HG03457 (cell line): ENCODE data around the gene SFTPD.
"Not testable (repeated sequence)": the region's sequence is repeated elsewhere in the genome, so short reads cannot be mapped to it uniquely, and the experiment has no call there.

Experiments
- ATAC-seq: cut with Tn5 transposase; IDR thresholded peaks from one replicate; pipeline ENCODE4 v1.9.1; 2021; ENCODE audit warnings: moderate number of reproducible peaks; ENCODE audit not compliant: unreplicated experiment

Gene SFTPD

DNA sequence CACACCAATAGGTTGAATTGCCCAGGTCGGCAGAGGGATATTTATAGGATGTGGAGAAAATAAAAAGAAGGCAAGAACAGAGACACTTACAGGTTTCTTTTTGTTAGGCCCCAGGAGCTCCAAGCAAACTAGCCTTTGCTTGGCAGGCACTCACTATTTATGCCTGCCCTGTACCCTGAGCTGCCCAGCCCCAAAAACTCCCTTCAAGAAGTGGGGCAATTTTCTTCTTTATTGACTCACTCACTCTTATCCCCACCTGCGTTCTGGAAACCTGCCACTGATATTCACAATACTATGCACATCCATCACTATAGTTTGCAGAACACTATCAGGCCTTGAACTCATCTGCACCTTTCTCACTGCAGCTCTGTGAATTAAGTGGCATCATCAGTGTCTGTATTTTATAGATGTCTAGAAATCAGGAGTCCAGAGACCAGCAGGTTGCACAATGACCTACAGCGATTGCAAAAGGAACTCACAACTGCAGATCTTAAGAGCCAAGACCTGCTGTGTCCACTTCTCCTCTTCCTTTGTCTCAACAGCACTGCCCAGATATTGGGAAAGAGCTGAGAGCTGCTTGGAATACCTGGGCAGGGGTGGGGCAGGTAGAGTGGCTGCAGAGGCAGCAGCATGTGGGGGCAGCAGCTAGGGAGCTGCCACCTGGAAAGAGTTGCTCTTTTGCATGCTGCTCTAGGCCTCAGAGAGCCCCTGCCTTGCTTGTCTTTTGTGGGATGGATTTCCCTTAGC, at the start of gene SFTPD:
Gene SFTPD (minus strand): TSS at position 130 of the 747 bp plus-strand sequence. CDS start 2,446 bp downstream, outside the sequence.
- ATAC-seq: no peak

DNA sequence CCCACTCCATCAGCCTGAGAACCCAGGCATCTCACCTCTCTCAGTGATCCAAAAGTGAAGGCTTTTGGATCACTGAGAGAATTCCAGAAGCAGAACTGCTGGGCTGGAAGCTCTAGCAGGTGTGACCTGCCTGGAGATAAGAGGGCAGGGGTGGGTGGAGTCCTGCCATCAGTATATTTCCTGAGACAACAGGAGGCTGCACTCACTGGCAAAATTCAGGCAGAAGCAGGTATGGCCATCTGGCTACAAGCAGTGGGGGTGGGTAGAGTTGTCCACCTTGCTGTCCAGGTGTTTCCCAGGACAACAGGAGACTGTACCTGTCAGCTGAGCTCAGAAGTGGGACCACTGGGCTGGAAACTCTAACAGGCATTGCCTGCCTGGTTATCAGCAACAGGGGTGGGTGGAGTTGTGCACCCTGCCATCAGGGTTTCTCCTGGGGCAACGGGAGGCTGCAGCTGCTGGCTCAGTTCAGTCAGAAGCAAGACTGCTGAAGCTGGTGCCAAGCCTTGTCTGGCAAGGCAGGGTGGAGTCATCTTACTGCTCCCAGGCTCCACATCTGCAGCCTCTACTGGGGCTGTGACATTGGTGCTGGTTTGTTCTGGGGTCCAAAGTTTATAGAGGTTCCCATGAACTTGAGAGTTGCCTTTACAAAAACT, 47.2 kb upstream of the SFTPD start:
- no peak for ATAC-seq

DNA sequence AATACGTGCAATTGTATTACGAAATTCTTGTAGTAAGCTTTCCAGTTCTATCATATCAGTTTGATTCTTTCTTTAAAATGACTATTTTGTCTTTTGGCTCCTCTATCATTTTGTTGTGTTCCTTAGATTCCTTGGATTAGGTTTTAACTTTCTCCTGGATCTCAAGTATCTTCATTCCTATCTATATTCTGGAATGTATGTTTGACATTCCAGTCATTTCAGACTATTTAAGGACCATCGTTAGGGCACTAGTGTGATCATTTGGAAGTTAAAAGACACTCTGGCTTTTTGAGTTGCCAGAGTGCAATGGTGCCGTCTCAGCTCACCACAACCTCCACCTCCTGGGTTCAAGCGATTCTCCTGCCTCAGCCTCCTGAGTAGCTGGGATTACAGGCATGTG, 45.7 kb upstream of the SFTPD start:
- ATAC-seq: no peak

DNA sequence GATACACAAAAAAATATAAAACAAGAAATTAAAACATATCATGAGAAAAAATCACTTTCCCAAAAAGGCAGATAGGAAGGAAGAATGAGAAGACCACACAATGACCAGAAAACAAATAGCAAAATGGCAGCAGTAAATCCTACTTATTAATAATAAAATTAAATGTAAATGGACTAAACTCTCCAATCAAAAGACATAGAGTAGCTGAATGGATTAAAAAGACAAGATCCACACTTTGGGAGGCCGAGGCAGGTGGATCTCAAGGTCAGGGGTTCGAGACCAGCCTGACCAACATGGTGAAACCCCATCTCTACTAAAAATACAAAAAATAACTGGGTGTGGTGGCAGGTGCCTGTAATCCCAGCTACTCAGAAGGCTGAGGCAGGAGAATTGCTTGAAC, 39.3 kb upstream of the SFTPD start:
- not testable (repeated sequence) for ATAC-seq

DNA sequence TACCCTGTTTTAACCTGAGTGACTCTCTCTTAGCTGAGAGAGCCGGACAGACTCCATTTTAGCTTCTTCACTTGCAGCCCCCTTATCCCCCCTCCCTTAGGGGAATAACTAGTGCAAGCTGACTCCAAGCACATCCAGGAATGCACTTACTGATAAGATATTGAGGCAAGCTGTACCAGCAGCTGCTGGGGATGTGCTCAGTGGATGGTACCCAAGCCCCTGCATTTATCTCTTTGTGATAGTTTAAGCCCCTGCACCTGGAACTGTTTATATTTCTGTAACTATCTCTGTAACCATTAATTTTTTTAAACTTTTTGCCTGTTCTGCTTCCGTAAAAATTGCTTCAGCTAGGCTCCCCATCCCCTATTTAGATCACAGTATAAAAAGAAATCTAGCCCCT, 37.8 kb upstream of the SFTPD start:
- ATAC-seq: not testable (repeated sequence)

DNA sequence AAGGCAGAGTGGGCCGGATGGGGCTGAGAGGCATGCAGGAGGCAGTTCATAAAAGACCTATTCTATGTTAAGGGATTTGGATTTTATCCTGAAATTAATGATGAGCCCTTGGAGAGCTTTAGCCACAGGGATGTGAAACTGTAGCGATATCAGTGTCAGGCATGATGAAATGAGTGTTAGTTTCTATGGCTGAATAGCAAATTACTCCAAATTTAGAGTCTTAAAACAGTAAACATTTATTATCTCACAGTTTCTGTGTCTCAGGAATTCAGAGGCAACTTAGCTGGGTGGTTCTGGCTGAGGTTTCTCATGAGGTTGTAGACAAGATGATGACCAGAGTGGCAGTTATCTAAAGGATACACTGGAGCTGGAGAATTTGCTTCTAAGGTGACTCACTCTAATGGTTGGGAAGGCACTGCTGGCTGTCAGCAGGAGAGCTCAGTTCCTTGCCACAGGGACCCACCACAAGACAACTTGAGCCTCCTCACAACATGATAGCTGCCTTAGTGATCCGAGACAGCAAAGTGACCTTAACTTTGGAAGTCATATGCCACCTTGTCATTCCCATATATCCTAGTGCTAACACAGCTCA, 36.7 kb upstream of the SFTPD start:
- ATAC-seq: no peak

DNA sequence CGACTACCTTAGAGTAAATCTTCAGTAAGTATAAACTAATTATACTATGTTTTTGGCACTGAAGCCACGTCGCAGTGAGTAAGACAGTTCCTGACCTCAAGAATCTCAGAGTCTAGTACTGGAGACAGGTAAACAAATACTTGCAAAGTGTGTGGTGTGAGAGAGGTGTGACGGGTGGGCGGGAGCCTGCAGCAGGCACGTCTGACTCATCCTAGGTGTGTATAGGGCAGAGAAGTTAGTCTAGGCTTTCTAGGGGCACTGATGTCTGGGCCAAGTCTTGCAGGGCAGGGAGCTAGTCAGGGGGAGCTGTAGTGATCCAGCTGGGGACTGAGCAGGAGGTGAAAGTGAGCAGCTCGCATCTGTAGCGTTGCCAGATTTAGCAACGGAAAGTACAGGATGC, 35.9 kb upstream of the SFTPD start:
- no peak for ATAC-seq

DNA sequence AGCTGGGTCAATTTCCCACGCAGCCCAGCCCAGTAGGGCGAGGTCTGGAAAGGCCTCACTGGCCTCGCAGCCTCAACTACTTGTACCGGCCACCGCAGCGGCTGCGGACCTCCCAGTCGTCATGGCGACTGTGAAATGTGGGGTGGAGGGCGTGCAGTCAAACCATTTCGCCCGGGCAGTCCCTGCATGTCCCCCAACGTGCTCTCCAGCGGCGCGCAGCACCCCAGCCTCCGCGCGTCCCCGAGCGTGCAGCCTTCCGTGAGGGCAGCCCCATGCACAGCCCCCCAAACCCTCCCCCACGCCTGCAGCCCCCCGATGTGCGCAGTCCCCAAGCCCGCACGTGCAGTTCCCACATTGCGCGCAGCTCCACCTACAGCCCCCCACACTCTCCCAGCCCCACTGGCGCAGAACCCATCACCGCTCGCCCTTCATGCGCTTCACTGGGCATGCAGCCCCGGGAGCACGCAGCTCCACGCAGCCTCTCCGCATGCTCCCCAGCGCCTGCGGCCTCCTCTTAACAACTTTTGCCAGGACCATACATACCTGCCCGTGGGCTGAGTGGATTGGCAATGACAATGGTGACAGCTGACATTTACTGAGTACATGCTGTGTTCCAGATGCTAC, 34.5 kb upstream of the SFTPD start:
- no peak for ATAC-seq

DNA sequence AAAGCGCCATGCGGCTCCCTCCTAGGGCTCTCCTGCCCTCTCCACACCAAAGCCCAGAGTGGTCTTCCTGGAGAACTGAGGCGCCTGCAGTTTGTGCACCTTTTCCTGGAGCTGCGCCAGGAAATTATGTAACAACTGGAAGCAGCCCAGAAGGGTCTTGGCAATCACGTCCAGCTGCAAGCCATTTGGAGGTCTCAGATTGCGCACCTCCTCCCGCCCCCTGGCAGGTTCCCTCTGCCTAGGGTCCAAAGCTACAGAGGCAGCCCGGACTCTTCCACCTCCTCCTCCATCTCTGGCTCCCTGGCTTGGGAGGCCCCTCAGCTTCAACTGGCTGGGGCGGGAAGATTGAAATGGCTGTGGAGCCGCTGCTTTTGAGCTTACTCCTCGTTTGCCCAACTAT, 34.0 kb upstream of the SFTPD start:
- no peak for ATAC-seq

DNA sequence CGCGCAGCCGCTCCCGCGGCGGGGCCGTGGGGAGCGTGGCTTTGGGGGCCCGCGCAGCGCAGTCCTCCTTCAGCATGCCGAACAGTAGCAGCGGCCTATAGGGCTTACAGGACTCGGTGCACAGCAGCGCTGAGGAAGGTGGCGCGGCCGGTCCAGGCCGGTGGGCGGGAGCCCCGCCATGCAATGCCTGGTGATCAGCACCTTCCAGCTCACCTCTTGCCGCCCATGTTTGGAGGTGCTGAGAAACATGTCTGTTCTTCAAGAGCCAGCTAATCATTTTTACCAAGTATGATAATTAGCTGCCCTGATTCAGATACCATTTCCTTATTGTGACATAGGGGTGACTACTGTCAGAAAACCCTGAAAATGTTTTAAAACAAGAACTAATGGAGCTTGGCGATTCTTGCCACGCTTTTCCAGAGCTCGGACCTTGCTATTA, 33.5 kb upstream of the SFTPD start:
- no peak for ATAC-seq

DNA sequence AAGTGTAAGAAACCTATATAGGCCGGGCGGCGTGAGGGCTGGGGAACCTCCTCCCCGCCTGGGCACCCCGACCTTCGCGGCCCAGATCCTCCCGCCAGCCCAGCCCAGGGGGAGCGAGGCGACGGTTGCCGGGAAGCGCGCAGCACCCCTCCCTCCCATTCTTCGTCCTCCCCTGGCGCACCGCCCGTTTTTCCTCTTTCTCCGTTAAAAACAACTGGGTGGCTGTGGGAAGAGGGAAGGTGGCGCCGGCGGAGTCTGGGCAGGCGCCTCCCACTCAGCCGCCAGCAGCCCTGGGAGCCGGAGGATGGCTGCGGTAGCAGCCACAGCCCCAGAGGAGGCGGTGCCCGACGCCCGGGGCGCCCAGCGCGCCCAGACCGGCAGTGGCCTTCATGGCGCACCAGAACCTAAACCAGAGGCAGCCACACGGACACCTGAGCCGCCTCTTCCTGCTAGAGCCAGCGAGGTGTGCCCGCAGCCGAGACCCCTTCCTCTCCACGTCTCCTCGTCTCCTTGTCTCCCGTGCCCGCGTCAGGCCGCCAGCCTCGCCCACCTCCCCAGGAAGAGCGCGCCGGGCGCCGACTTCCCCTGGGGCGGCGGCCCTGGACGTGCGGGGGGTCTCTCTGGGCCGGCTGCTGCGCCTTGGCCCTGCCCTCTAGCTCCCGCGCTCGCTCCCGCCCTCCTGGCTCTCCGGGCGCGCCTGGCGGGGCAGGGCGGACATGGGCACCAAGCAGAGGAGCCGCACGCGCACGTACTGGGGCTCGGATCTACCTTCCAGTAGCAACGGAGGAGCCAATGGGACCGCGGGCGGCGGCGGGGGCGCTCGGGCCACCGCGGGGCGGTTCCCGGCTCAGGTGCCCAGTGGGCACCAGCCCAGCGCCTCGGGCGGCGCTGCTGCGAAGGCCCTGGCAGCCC, 32.8 kb upstream of the SFTPD start:
- ATAC-seq: no peak

DNA sequence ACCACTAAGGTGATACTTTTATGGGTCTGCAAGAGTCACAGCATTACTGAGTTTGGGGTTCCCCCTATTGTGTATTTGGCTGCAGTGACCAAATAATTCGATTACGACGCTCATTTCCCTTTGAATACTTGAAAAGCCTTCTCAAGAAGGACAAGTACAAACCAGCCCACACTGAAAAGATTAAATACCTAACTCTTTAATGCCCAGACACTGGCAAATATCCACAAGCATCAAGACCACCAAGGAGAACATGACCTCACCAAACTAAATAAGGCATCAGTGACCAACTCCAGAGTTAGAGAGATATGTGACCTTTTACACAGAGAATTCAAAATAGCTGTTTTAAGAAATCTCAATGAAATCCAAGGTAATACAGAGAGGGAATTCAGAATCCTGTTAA, 31.8 kb upstream of the SFTPD start:
- ATAC-seq: no peak

DNA sequence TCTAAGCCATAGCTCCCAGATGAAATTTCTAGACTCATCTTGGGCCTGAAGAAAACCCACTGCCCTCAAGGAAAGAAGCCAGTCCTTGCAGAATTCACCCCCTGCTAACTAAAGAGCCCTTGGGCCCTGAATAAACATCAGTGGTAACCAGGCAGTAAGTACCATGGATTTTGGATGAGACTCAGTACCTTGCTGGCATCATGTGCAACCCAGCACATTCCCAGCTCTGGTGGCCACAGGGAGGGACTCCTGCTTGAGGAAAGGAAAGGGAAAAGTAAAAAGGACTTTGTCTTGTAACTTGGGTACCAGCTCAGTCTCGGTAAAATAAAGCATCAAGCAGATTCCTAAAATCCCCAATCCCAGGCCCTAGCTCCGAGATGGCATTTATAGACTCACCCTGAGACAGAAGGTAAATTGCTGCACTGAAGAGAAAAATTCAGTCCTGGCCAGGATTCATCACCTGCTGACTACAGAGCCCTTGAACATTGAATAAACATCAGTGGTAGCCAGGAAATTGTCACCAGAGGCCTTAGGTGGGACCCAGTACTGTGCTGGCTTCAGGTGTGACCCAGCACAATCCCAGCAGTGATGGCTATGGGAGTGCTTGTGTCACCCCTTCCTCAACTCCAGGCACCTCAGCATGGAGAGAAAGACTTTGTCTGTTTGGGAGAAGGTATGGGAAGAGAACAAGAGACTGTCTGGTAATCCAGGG, 31.2 kb upstream of the SFTPD start:
- ATAC-seq: no peak

DNA sequence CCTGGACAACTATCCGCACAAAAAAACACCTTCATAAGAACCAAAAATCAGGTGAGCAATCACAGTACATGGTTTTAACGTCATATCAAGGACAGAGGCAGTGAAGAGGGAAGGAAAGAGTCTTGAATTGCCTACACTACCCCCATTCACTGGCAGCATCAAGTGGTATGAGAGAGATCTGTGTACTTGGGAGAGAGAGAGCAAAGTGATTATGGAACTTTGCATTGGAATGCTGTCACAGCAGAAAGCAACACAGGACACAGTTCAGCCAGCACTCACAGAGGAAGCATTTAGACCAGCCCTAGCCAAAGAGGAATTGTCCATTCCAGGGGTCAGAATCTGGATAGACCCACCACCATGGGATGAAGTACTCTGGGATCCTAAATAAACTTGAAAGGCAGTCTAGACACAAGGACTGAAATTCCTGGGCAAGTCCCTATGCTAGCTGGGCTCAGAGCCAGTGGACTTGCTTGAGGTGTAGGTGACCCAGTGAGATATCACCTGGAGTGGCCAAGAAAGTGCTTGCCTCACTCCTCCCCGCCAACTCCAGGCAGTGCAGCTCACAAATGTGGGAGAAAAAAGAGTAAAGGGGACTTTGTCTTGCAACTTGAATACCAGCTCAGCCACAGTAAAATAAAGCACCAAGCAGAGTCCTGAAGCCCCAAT, 30.5 kb upstream of the SFTPD start:
- no peak for ATAC-seq

DNA sequence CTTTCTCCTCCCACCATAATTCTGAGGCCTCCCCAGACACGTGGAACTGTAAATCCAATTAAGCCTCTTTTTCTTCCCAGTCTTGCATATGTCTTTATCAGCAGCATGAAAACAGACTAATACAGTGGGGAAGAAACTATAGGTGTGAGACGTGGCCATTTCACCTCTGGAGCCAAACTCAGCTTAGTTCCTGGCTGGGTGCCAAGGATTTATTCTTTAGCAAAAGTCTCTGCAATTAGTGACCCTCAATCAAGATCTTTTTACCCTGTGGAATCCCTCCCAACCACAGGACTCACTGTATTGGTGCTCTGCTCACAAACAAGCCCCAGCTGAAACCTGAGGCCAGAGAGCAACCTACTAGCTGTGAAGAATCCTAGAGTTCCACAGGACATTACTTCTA, 28.1 kb upstream of the SFTPD start:
- no peak for ATAC-seq

DNA sequence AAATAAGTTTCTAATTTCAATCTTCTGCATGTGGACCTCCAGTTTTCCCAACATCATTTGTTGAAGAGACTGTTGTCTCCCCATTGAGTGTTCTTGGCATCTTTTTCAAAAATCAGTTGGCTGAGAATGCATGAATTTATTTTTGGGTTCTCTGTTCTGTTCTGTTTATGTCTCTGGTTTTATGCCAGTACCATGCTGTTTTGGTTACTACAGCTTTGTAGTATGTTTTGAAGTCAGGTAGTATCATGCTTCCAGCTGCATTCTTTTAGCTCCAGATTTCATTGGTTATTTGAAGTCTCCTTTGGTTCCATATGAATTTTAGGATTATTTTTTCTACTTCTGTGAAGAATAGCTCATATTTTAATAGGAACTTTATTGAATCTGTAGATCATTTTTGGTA, 21.2 kb upstream of the SFTPD start:
- no peak for ATAC-seq

DNA sequence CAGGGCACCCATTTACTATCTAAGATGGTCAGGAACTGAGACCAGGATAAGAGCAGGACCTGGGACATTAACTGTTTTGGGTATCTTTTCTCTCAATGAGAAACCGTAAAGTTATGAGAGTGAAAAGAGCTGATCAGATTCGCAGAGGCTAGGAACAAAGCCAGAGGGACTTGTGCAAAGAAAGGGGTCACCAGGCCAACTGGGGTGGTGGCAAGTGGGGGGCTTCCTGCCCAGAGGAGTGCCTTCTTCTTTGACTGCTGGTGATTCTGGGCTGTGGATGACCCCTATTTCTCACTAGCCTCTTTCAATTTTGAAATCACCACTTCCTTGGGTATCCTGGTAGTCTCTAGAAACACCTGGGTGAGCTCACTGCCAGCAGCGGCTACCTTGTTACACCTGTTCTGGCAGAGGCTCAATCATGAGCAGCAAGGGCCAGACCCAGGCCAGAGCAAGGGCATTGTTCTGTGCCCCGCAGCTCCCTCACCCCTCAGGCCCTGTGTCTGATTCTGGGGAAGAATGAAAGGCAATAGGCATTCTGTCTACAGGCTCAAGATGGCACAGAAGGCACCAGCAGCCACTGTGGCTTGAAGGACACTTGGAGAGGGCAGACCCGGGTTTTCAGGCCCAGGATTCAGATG, 999 bp downstream of the SFTPD start:
- ATAC-seq: no peak

DNA sequence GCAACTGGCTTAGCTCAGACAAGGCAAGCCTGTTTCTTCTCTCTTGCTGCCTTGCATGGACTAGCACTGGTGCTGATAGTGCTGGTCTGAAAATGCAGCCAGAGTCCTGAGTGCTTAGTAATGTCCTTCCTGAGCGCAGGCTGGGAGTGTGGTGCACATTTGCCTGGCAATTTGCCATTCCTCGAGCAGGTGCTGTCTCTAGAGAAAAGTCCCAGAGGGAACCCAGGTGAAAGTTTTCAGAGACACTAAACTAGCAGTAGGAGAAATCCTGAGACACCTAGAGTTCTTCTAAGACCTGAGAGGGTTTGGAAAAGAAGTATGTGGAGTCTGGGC, 1.9 kb downstream of the SFTPD start:
- no peak for ATAC-seq
